CD4-positive, alpha-beta T cell treated with Interferon gamma for 1 hour (primary cell): Measurements from ENCODE around the gene SMG6.
"Not testable (repeated sequence)": the region's sequence is repeated elsewhere in the genome, so short reads cannot be mapped to it uniquely, and the experiment has no call there.

Source experiments
- DNase-seq: peaks from one replicate; pipeline ENCODE4 v3.0.0-alpha.2; 2020

SMG6 gene

DNA sequence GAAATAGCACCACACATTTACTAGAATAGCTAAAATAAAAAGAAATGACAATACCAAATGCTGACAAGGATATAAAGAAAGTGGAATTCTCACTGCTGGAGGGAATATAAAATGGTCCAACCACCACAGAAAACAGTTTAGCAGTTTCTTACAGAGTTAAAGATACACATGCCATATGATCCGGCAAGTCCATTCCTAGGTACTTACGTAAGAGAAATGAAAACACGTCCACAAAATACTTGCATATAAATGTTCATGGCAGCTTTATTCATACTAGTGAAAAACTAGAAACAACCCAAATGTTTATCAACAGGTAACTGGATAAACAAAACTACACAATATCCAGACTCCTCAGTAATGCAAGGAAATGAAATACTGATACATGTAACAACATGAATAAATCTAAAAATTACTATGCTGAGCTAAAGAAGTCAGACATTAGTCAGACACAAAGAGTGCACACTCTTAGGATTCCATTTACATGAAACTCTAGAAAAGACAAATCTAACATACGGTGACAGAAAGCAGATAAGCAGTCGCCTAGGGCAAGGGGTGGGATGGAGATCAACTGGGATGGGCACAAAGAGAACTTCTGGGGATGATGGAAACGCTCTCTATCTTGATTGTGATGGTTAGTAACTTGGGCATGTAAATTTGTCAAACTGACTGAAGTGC lies 76.4 kb downstream of the SMG6 start:
- DNase-seq = no peak

DNA sequence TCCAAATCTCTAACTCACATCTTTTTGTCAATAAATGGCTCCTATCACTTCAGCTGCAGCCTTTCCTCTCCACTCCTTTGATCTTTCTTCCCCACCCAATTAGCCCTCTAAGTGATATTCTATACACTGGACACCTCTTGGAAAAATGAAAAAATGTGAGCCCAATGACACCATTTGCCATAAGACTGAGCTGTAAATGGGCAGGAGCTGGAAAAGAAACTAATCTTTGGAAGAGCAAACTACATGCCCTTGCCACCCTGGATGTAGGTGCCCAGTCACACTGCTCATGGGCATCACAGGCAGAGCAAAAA lies 80.0 kb downstream of the SMG6 start:
- no peak for DNase-seq

DNA sequence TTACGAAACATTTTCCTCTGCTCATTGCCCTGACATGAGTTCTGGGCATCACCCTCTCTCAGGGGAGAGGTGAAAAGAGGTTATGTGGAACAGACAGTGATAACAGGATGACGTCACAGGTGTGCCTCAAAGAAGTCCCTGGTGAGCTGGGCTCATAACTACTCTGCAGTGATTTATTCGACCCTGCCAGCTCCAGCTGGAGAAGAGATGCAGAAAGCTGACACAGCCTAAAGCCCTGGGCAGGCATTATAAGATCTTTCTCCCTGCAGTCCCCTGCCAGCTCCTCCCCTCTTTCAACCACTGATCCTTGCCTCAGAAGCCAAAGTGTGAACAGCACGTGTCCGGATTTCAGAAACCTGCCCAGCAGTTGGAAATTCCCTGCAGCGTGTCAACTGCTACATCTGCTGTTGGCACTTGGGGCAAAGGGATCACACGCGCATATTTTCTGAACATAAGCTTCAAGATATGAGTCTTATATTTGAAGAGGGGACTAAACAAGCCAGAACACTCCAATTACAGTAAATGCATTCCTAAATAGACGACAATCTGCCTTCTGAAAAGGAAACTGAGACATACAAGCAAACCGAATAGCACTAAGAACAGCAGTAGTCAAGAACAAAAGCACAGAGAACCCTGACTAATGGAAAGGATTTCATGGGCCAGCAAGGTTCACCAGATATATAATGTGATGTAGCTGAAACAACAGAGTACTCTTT lies 80.5 kb downstream of the SMG6 start:
- peak; percentile 70 for DNase-seq

DNA sequence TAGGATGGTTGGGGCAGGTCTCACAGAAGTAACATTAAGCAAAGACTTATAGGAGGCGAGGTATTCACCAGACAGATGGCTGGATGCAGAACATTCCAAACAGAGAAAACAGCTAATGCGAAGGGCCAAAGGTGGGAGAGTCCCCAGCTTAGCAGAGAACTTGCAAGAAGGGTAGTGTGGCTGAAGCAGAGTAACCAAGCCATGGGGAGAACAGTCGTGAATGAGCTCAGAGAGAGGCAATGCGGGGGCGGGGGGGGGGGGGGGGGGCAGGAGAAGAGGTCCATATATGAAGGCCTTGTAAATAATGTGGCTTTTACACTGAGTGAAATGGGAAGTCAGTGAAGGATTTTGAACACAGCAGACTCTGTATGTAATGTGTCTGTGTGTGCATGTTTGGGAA lies 81.3 kb downstream of the SMG6 start:
- no peak for DNase-seq

DNA sequence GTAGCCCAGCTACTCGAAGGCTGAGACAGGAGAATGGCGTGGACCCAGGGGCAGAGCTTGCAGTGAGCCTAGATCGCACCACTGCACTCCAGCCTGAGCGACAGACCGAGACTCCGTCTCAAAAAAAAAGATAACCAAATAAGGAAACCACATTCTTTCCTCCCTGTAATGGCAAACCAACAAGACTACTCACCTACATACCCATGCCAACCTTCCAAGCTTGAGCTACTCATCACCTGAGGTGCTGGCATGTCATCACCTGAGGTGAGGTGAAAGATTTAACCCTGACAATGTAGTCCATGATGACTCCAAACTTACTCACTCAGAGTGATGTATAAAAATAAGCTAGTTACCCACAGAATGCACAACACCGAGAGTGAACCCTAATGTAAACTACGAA lies 85.2 kb downstream of the SMG6 start:
- no peak for DNase-seq

DNA sequence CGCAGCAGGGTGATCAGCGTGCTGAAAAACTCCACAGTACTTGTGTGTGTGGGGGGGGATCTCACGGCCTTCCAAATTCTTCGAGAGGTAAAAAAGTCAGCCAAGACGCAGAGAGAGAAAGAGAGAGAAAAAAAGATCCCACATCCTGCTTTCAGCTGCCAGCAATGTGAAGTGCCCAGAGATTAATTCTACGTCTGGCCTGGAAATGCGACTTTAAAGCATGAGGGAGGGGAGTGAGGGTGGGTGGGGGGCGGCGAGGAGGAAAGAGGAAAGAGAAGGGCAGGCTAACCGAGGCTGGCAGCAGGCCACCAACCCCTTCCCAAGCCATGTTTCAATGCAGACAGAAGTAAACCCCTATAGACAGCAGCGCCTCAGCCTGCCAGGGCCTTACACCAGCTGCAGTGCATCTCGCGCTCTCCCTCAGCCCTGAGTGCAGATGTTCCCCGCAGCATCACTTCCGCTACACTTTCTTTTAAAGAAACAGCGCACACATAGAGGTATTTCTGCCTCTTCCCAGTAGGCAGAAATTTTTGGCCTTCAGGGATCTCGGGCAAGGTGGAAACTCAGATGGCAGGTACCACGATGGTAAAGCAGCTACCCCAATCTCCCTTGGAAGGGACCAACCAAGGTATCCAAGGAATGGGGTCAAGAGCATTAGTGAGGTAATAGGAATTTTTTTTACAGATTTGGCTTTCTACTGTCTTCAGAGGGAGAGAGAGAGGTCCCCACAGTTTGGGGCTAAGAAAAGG lies 87.8 kb downstream of the SMG6 start:
- DNase-seq = peak; percentile 68

DNA sequence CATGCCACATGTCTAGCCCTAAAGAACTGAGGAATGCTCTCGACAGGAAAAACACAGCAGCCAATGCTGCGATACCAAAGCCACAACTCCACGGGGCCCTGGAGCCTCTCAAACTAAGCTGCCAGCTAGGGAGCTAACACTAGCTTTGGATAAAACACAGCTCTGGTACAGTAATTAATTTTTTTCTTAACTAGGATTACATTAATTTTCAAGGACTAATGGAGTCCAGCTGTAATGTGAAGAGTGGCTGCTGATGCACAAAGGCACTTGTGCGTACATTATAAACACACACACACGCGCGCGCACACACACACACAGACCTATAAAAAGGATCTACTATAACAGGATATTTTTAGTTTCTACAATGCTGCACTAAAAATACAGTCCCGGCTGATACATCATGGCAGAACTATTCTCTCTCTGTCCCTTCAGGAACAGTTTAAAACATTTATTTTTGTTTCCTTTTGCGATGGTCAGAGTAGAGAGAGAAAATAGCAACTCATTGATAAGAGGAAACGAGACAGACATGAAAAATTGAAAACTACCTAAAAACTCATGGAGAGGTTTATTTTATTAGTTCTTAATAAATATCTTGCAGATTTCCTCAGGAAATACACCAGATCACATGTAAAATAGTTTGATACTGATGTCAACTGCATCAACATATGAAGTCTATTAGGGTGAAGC lies 88.5 kb downstream of the SMG6 start:
- DNase-seq = no peak

DNA sequence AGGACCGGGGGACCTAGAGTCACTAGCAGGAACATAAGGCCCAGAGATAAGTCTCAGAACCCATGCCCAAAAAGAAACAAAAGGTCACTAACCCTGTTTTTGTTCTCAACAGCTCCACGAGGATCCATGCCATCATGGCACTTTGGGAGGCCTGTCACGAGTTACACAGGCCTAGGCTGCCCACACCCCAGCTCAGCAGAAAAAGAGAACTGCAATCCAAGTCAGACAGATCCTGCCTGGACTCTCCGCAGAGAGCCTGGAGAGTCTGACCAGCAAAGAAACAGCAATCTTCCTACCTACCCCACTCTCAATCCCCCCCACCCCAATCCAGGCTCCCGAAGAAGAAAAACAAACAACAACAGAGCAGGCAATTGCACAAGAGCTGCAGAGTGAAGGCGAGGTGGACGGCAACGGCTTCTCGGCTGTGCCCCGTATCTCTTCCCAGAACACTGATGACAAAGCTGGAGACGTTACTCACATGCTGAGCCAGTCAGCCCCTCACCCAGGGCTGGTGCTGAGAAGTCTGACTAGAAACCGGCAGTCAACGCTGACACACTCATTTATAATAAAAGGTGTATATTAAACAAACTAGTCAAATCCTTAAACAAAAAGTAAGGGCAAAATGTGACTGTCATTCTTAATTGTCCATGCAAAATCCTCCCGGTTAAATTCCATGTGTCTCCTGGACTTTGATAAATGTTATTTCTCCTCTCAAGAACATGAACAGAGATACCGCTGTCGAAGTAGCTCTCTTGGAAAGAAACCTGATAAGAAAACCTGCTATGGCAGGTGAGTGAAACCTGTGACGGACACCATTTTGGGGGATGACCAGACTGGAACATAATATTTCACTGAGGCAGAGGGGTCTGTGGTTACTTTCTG lies 89.3 kb downstream of the SMG6 start:
- DNase-seq = peak; percentile 7

DNA sequence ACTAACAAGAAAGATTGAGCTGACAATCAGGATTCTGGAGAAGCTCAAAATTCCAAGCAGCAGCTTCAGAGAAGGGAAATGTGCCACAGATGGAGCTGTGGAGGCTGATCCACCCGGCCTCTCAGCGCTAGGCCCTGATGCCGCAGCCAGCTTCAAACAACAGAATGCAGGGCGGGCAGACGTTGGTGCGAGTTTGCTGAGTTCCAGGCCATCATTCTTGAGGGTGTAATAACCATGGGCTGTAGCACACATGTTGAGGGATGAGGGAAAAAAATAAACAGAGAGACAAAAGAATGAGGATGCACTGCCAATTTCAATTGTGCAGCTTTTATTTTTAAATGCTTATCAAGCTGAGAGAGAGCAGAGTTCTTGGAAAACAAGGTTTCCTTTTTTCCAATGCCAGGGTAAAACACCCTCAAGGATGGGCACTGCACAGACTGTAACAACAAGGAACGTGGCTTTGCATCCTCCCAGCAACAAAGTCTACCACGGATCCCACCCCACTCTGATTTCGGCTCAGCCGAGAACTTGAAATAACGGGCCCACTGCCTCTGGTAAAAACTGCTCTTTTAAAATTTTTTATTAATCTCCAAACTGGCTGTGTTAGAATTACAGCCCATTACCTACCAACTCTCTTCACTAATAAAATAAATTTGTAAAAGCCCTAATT lies 90.2 kb downstream of the SMG6 start:
- DNase-seq = no peak

DNA sequence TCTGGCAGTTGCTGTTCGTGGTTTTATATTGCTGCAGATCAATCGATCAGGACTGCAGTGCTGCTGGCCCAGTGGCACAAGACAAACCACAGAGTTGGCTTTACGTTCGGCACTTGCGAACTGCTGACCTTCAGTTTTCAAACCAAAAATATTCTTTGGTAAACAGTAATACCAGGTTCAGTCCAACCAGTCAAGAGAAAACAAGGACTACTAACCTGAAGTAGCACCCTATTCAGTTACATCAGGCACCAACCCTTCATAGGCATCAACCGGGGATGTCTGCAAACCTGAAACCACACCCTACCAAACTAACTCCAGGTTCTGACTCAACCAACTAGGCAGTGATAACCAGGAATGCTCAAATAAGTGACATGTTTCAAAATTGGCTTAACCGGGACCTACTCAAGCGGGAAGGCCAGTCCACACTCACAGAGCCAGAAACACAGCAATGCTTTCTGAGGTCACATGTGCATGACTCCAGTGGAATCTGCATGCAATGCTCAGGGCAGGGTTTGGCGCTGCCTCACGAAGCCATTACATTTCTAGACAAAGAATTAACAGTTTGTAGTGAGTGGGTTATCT lies 91.1 kb downstream of the SMG6 start:
- no peak for DNase-seq

DNA sequence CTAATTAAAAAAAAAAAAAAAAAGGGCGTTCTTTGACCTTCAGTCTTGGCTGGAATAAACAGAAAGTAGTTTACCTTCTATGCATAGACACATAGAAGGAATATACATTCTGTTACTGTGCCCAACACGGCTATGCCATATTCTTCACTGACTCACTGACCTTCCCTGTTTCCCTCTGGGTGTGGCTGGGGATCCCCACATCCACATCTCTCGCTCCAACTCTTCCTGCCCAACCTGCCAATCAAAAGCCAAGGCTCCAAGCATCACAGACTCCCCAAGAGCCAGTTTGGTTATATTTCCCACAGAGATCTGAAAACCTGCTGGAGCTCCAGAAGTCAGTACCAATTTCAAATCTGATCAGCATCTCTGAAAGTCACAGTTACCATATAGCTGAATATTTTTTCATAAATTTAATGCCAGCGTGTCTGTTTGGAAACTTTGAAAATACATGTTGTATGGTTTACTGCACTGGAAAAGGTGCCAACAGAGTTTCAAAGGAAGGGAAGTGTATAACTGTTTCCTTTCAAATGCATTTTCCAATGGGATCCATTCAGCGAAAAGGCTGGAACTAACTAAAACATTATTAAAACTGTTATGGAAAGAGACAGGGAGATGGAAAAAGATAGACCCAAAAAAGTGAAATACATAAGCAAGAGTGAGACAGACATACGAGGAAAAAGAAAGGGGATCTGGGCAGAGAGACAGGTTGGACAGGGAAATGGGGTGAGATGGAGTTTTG lies 91.8 kb downstream of the SMG6 start:
- no peak for DNase-seq

DNA sequence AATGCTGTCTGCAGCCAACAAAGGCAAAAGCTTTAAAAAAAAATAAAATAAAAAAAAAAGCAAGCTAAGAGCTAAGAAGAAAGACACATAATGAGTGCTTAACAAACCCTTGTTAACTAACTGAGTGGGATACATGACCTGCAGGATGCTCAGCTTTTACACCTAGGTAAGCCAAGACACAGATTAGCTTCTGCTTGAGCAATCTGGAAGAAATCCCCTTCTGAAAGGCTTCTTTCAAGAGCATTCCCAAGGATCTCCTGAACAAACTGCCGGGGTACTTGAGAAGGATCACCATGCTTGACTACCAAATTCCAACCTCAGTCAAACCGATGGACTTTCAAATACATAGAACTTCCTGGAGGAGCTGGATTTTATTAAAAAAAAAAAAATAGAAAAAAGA lies 92.9 kb downstream of the SMG6 start:
- no peak for DNase-seq

DNA sequence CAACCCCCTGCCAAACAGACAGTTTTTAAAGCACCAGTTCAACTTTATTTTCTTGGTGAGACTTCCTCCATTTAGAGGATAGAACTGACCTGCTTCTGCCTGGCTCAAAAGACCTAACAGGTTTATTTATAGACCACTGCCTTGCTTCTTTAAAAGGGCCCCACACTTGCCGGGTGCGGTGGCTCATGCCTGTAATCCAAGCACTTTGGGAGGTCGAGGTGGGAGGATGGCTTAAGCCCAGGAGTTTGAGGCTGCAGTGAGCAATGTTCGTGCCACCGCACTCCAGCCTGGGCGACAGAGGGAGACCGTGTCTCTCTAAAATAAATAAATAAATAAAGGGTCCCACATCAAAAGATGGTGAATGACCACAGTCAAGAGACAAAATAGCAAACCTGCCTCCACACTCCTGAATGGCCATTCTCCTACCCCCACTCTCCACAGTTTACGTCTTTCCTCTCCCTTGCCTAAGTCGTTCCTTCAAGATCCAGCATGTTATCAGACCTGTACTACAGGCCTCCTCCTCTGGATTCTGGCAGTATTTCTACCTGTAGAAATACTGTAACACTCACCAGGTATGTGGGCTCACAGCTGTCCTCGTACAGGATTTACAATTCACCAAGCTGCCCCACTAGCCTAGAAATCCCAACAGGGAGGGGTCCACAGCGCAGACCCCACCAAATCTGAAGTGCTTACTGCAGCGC lies 95.6 kb downstream of the SMG6 start:
- no peak for DNase-seq

DNA sequence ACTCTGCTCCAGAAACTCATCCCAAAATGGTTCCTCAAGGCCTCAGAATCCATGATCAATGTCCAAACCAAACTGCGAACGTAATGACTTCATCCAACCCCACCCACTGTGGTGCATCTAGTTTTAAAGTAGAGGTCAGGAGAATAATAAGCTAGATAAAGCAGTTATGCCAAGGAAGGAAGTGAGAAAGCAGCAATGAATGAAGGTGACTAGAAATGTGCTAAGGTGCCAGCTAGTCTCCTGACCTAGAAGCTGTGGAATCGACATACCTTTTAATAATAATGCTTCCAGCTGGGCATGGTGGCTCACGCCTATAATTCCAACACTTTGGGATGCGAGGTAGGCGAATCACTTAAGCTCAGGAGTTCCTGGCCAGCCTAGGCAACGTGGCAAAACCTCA lies 99.2 kb downstream of the SMG6 start:
- no peak for DNase-seq

DNA sequence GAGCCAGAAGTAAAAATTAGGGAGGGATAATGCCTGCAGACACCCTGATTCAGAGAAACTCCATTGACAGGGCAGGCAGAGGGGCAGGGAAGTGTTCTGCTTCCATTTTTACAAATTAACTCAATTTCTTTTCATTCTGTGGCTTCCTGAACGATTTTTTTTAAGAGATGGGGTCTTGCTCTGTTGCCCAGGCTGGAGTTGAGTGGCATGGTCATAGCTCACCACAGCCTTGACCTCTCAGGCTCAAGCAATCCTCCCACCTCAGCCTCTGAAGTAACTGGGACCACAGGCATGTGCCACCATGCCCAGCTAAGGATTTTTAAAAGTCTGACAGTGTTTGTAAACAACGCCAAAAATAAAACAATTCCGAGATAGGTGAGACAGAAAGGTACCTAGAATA lies 99.8 kb downstream of the SMG6 start:
- DNase-seq = no peak

DNA sequence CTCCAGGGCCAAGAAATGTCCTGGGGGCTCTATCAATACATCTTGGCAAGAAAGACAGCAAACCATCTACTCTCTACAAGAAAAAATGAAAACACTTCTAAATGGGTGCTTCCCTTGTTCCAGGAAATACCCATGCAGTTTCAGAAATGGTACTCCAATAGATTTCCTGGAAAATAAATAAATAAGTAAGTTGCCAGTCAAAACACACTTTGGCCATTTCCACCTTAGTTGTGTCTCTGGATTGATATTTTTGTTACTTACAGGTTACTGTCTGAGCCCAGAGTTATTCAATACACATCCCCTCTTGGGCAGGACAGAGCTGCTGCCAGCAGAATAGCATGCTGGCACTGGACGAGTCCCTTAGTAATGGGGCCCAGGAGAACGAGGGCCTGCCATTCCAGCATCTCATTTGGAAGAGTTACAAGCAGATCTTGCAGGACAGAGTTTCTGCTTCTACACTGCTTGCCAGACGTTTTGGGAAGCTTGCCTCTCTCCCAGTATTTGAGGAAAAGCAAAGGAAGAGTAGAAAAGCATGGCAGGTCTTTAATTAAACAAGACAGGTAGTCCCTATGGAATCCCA lies 100.5 kb downstream of the SMG6 start:
- no peak for DNase-seq

DNA sequence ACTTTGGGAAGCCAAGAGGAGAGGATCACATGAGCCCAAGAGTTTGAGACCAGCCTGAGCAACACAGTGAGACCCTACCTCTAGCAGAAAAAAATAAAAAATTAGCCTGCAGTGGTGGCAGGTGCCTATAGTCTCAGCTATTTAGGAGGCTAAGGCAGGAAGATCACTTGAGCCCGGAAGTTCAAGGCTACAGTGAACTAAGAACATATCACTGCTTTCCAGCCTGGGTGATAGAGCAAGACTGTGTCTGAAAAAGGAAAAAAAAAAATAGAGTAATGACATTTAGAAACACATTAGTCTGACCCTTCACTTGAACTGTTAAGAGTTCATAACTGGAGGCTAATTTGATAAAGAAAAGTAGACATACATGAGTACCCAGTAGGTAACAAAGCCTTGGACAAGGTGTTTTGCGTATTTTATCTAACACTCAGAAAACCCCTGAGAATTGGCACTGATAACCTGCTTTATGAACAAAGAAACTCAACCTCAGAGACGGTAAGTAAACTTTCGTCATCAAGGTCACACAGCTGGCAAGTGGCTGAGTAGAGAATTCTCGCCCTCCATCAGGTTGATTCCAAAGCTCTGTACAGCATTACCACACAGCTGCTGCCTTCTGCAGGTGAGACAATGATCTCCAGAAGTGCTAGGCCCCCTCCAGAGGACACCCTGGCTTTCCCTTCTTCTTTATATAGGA lies 101.1 kb downstream of the SMG6 start:
- DNase-seq = no peak

DNA sequence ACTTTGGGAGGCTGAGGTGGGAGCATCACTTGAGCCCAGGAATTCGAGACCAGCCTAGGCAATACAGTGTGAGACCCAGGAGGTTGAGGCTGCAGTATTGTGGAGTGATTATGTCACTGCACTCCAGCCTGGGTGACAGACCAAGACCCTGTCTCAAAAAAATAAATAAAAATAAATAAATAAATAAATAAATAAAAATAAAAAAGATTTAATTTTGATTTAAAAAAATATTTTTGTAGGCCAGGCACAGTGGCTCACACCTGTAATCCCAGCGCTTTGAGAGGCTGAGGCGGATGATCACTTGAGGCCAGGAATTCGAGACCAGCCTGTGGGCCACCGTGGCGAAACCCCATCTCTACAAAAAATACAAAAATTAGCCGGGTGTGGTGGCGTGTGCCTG lies 104.2 kb downstream of the SMG6 start:
- not testable (repeated sequence) for DNase-seq

DNA sequence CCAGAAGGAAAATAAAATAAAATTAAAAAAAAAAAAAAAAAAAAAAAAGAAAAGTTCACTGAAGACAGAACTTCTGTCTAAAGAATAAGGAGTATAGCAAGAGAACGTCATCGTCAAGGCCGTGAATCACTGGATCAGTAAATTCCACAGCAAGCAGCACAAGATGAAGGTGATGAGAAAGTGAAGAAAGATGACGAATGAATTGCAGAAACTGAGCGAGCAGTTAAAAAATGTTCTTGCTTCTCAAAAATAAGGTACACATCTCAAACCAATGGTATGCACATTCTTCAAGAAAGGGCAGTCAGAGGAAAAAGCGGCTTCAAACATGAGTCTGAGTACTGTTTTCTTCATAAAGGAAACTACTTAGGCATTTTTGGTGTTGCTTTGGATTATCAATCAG lies 104.7 kb downstream of the SMG6 start:
- no peak for DNase-seq
